ENCODE data around the gene POLR1F. TPM values are rescaled to one million over a fixed set of nuclear protein-coding genes. Genes with fewer than 3 reads are reported as not detected.

The POLR1F gene
- total and polyA plus RNA-seq, 2 donors (not counting 3 experiments of a cell fraction or from before 2014, with no cell fraction given) = 10.4 to 27.0 TPM

GRCh38 chr7:19709249-19709578, 377 bp upstream of the POLR1F start:
- intact Hi-C loops (cut with micrococcal nuclease) = loop anchor here (1.0 to 5.0 kb wide), 4 partner anchors 798 to 1718 kb away; partner anchors contain the start of gene SP4
- no peaks in the 10 kb centered on the region for H3K36me3 ChIP-seq (ENCODE audit: control insufficient read depth in 2 of 2, extremely low read depth in 1 of 2, insufficient read depth in 2 of 2, low read length in 2 of 2)
- CTCF ChIA-PET = interaction anchor here (0.6 to 10.2 kb wide), 23 partner anchors 9 to 1076 kb away, joined by 3 to 354 read pairs (median 4); no protein-coding TSS in a partner anchor
- H3K4me1 ChIP-seq (ENCODE audit: control insufficient read depth, extremely low read depth, insufficient read depth, low read length) = peaks cover 19% of the 10 kb centered on the region
- dilution Hi-C loops (cut with MboI; ENCODE audit: extremely low pct_ligation_motif_present, low sequenced_read_pairs) = no loop called here
- H3K9ac ChIP-seq (replicated peaks; ENCODE audit: extremely low read depth, insufficient read depth, low read length) = no peak overlapping the region
- H3K4me2 ChIP-seq (ENCODE audit: insufficient read depth, low read length) = no peak overlapping the region
- BruUV-seq (replicated peaks) = no TSS peak
- H3K27me3 ChIP-seq (ENCODE audit: control insufficient read depth in 2 of 2, insufficient read depth in 2 of 2, low read length in 2 of 2) = peaks cover 2 to 12% of the 10 kb centered on the region in 2 experiments
- H2AFZ ChIP-seq (ENCODE audit: low read depth, low read length) = peak overlapping the region; percentile 79
- H3K9me1 ChIP-seq (replicated peaks; ENCODE audit: control insufficient read depth, extremely low read depth, insufficient read depth, low read length) = no peaks in the 10 kb centered on the region
- POLR2A ChIA-PET = interaction anchor here (0.6 kb wide), 1 partner anchor 788 kb away, joined by 3 read pairs; no protein-coding TSS in a partner anchor
- H3K9me3 ChIP-seq (replicated peaks; ENCODE audit: control insufficient read depth, insufficient read depth, low read length) = no peaks in the 10 kb centered on the region
- no peak for DNase-seq (ENCODE audit: low read depth, low spot score)
- peaks cover 43% of the 10 kb centered on the region for H3K79me2 ChIP-seq (ENCODE audit: control insufficient read depth, insufficient read depth, low read length)
- no peak overlapping the region for H3K27ac ChIP-seq (ENCODE audit: insufficient read depth, low read depth, low read length)
- FAIRE-seq = no peak
- H3K4me3 ChIP-seq (replicated peaks in 1 of 3; ENCODE audit: insufficient read depth in 1 of 3, low read depth in 1 of 3, low read length in 3 of 3) = no peak overlapping the region
- TF ChIP-seq POLR2AphosphoS5 (IDR thresholded peaks at IDR 0.05; ENCODE audit: insufficient read depth, low read depth, low read length) (no peak), FOS (IDR thresholded peaks at IDR 0.05; ENCODE audit: borderline replicate concordance, insufficient read depth, low read length) (no peak), POLR2A (IDR thresholded peaks at IDR 0.05; ENCODE audit: low read depth, low read length) (no peak), EZH2 (IDR thresholded peaks at IDR 0.05; ENCODE audit: borderline replicate concordance, low read depth, low read length, severe bottlenecking) (no peak), JUN (IDR thresholded peaks at IDR 0.05; ENCODE audit: borderline replicate concordance, insufficient read depth, insufficient read length, low read depth) (no peak), MAX (IDR thresholded peaks at IDR 0.05; ENCODE audit: insufficient read depth, insufficient read length) (no peak), CTCF (IDR thresholded peaks at IDR 0.05; ENCODE audit: extremely low read depth in 1 of 2, insufficient read depth in 1 of 2, low read depth in 1 of 2, low read length in 2 of 2) (no peak), MYC (IDR thresholded peaks at IDR 0.05; ENCODE audit: low read depth, low read length) (no peak)
- no peaks in the 10 kb centered on the region for H4K20me1 ChIP-seq (replicated peaks; ENCODE audit: control insufficient read depth, extremely low read depth, insufficient read depth, low read length)
